HepG2 (cell line): Measurements from ENCODE around the gene DIPK1A.
A peak's percentile ranks its signal among the peaks of the same experiment; 100 is the strongest.

ENCODE experiments used
- ATF1 ChIP-seq: IDR thresholded peaks from 2 replicates; pipeline ENCODE4 v1.6.1; 2016; ENCODE audit warnings: mild to moderate bottlenecking, control low read depth
- CBX5 ChIP-seq: sonication (generic); formaldehyde crosslinking; IDR thresholded peaks from 2 replicates; pipeline ENCODE4 v1.4.0; 2020; ENCODE audit warnings: missing genetic modification reagents, borderline replicate concordance
- DNMT1 ChIP-seq: sonication (generic); formaldehyde crosslinking; IDR thresholded peaks from 2 replicates; pipeline ENCODE4 v1.5.1; 2020; ENCODE audit warnings: mild to moderate bottlenecking, missing genetic modification reagents
- E2F1 ChIP-seq: sonication (generic); formaldehyde crosslinking; IDR thresholded peaks from 2 replicates; pipeline ENCODE4 v1.5.0; 2020; ENCODE audit warnings: missing genetic modification reagents
- NBN ChIP-seq: fragments of 450-650 bp; conservative IDR thresholded peaks from 2 replicates; pipeline ENCODE4 v1.6.1; 2017
- NFYB ChIP-seq: sonication (generic); formaldehyde crosslinking; IDR thresholded peaks from 2 replicates; pipeline ENCODE4 v1.4.0; 2020; ENCODE audit warnings: missing genetic modification reagents
- SNAPC5 ChIP-seq: sonication (generic); formaldehyde crosslinking; IDR thresholded peaks from 2 replicates; pipeline ENCODE4 v1.8.1; 2023; ENCODE audit warnings: mild to moderate bottlenecking, missing genetic modification reagents, borderline replicate concordance
- SUZ12 ChIP-seq: fragments of 150-350 bp; IDR thresholded peaks from 2 replicates; pipeline ENCODE4 v1.6.1; 2014; ENCODE audit warnings: low read depth, low read length
- ZNF180 ChIP-seq: sonication (generic); formaldehyde crosslinking; IDR thresholded peaks from 2 replicates; pipeline ENCODE4 v1.4.0; 2020; ENCODE audit warnings: low read depth, missing genetic modification reagents, borderline replicate concordance
- ZNF501 ChIP-seq: sonication (generic); formaldehyde crosslinking; IDR thresholded peaks from 2 replicates; pipeline ENCODE4 v1.5.1; 2020; ENCODE audit warnings: mild to moderate bottlenecking, moderate library complexity, missing genetic modification reagents
- TF ChIP-seq, protein P1 (sequence below): sonication (generic); IDR thresholded peaks from 2 replicates; pipeline ENCODE4 v1.6.1; 2016; ENCODE audit warnings: low read depth, borderline replicate concordance
- TF ChIP-seq, protein P2 (sequence below): sonication (generic); formaldehyde crosslinking; IDR thresholded peaks from 2 replicates; pipeline ENCODE4 v1.4.0; 2020; ENCODE audit warnings: missing genetic modification reagents, borderline replicate concordance
- TF ChIP-seq, protein P3 (sequence below): sonication (generic); formaldehyde crosslinking; IDR thresholded peaks from 2 replicates; pipeline ENCODE4 v1.5.0; 2020; ENCODE audit warnings: mild to moderate bottlenecking, missing genetic modification reagents, moderate library complexity

- TF ChIP-seq DNMT1, result no peak
- TF ChIP-seq, protein P1, sequence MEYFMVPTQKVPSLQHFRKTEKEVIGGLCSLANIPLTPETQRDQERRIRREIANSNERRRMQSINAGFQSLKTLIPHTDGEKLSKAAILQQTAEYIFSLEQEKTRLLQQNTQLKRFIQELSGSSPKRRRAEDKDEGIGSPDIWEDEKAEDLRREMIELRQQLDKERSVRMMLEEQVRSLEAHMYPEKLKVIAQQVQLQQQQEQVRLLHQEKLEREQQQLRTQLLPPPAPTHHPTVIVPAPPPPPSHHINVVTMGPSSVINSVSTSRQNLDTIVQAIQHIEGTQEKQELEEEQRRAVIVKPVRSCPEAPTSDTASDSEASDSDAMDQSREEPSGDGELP, result peak; percentile 74; the same call in 1 of the 2 replicates
- no peak for TF ChIP-seq ZNF180 (CRISPR knock-in tag)
- TF ChIP-seq NBN, result no peak
- TF ChIP-seq, protein P2, sequence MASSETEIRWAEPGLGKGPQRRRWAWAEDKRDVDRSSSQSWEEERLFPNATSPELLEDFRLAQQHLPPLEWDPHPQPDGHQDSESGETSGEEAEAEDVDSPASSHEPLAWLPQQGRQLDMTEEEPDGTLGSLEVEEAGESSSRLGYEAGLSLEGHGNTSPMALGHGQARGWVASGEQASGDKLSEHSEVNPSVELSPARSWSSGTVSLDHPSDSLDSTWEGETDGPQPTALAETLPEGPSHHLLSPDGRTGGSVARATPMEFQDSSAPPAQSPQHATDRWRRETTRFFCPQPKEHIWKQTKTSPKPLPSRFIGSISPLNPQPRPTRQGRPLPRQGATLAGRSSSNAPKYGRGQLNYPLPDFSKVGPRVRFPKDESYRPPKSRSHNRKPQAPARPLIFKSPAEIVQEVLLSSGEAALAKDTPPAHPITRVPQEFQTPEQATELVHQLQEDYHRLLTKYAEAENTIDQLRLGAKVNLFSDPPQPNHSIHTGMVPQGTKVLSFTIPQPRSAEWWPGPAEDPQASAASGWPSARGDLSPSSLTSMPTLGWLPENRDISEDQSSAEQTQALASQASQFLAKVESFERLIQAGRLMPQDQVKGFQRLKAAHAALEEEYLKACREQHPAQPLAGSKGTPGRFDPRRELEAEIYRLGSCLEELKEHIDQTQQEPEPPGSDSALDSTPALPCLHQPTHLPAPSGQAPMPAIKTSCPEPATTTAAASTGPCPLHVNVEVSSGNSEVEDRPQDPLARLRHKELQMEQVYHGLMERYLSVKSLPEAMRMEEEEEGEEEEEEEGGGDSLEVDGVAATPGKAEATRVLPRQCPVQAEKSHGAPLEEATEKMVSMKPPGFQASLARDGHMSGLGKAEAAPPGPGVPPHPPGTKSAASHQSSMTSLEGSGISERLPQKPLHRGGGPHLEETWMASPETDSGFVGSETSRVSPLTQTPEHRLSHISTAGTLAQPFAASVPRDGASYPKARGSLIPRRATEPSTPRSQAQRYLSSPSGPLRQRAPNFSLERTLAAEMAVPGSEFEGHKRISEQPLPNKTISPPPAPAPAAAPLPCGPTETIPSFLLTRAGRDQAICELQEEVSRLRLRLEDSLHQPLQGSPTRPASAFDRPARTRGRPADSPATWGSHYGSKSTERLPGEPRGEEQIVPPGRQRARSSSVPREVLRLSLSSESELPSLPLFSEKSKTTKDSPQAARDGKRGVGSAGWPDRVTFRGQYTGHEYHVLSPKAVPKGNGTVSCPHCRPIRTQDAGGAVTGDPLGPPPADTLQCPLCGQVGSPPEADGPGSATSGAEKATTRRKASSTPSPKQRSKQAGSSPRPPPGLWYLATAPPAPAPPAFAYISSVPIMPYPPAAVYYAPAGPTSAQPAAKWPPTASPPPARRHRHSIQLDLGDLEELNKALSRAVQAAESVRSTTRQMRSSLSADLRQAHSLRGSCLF (CRISPR knock-in tag), result no peak
- no peak for TF ChIP-seq ATF1 (CRISPR knock-in tag)
- TF ChIP-seq NFYB (CRISPR knock-in tag), result peak; percentile 79
- TF ChIP-seq ZNF501 (CRISPR knock-in tag), result no peak
- no peak for TF ChIP-seq E2F1 (CRISPR knock-in tag)
- TF ChIP-seq, protein P3, sequence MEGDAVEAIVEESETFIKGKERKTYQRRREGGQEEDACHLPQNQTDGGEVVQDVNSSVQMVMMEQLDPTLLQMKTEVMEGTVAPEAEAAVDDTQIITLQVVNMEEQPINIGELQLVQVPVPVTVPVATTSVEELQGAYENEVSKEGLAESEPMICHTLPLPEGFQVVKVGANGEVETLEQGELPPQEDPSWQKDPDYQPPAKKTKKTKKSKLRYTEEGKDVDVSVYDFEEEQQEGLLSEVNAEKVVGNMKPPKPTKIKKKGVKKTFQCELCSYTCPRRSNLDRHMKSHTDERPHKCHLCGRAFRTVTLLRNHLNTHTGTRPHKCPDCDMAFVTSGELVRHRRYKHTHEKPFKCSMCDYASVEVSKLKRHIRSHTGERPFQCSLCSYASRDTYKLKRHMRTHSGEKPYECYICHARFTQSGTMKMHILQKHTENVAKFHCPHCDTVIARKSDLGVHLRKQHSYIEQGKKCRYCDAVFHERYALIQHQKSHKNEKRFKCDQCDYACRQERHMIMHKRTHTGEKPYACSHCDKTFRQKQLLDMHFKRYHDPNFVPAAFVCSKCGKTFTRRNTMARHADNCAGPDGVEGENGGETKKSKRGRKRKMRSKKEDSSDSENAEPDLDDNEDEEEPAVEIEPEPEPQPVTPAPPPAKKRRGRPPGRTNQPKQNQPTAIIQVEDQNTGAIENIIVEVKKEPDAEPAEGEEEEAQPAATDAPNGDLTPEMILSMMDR, result no peak
- no peak for TF ChIP-seq CBX5 (CRISPR knock-in tag)
- TF ChIP-seq SUZ12, result no peak
- TF ChIP-seq SNAPC5, result no peak
Measured at GRCh38 chr1:92886886-92887419, 74.3 kb downstream of the DIPK1A start.
